HL-60 (cell line): ENCODE measurements around the gene DHFR2.

Experiments used
- TF ChIP-seq, protein P1 (sequence below): IDR thresholded peaks from one replicate; pipeline ENCODE4 v1.5.1; 2011; ENCODE audit warnings: low read length, control low read depth, inconsistent platforms; ENCODE audit not compliant: insufficient read depth
- TF ChIP-seq, protein P2 (sequence below): IDR thresholded peaks from 2 replicates; pipeline ENCODE4 v1.6.1; 2012; ENCODE audit warnings: low read depth; ENCODE audit not compliant: insufficient replicate concordance

DNA sequence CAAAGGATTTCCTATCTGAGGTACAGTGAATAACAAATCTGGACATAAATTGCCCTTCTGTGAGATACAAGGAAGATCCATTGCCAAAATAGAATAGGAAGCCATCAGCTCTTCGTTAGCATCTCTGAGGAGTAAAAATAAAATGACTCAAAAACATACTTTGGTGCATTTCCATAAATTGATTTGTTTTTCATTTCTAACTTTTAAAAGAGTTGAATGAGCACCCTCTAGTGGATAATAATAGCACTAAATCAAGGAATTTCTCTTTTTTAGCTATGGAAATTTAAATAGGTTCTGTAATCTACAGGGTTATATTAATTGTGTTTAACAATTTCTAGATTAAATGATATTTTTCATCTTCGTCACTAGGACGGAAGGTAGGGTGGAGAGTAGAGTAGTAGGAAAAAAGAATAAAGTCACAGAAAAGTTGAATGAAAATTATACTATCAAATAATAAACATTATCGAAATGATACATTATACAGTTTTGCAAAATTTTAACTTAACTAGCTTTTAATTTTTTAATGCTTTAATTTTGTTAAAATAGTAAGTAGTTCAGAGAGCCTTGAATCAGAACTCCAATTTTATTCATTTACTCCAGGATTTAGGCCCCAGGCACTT lies 6.6 kb upstream of the DHFR2 start:
- TF ChIP-seq, protein P1, sequence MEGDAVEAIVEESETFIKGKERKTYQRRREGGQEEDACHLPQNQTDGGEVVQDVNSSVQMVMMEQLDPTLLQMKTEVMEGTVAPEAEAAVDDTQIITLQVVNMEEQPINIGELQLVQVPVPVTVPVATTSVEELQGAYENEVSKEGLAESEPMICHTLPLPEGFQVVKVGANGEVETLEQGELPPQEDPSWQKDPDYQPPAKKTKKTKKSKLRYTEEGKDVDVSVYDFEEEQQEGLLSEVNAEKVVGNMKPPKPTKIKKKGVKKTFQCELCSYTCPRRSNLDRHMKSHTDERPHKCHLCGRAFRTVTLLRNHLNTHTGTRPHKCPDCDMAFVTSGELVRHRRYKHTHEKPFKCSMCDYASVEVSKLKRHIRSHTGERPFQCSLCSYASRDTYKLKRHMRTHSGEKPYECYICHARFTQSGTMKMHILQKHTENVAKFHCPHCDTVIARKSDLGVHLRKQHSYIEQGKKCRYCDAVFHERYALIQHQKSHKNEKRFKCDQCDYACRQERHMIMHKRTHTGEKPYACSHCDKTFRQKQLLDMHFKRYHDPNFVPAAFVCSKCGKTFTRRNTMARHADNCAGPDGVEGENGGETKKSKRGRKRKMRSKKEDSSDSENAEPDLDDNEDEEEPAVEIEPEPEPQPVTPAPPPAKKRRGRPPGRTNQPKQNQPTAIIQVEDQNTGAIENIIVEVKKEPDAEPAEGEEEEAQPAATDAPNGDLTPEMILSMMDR: peak; percentile 14
- TF ChIP-seq, protein P2, sequence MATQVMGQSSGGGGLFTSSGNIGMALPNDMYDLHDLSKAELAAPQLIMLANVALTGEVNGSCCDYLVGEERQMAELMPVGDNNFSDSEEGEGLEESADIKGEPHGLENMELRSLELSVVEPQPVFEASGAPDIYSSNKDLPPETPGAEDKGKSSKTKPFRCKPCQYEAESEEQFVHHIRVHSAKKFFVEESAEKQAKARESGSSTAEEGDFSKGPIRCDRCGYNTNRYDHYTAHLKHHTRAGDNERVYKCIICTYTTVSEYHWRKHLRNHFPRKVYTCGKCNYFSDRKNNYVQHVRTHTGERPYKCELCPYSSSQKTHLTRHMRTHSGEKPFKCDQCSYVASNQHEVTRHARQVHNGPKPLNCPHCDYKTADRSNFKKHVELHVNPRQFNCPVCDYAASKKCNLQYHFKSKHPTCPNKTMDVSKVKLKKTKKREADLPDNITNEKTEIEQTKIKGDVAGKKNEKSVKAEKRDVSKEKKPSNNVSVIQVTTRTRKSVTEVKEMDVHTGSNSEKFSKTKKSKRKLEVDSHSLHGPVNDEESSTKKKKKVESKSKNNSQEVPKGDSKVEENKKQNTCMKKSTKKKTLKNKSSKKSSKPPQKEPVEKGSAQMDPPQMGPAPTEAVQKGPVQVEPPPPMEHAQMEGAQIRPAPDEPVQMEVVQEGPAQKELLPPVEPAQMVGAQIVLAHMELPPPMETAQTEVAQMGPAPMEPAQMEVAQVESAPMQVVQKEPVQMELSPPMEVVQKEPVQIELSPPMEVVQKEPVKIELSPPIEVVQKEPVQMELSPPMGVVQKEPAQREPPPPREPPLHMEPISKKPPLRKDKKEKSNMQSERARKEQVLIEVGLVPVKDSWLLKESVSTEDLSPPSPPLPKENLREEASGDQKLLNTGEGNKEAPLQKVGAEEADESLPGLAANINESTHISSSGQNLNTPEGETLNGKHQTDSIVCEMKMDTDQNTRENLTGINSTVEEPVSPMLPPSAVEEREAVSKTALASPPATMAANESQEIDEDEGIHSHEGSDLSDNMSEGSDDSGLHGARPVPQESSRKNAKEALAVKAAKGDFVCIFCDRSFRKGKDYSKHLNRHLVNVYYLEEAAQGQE: no peak
